Measurements from ENCODE around the gene RPS2. TPM values are rescaled to one million over a fixed set of nuclear protein-coding genes. Genes with fewer than 3 reads are reported as not detected.
"Not testable (repeated sequence)": the region's sequence is repeated elsewhere in the genome, so short reads cannot be mapped to it uniquely, and the experiment has no call there.

The RPS2 gene
- total RNA-seq, 1 donor from 2014 or later: 2,856 TPM

DNA sequence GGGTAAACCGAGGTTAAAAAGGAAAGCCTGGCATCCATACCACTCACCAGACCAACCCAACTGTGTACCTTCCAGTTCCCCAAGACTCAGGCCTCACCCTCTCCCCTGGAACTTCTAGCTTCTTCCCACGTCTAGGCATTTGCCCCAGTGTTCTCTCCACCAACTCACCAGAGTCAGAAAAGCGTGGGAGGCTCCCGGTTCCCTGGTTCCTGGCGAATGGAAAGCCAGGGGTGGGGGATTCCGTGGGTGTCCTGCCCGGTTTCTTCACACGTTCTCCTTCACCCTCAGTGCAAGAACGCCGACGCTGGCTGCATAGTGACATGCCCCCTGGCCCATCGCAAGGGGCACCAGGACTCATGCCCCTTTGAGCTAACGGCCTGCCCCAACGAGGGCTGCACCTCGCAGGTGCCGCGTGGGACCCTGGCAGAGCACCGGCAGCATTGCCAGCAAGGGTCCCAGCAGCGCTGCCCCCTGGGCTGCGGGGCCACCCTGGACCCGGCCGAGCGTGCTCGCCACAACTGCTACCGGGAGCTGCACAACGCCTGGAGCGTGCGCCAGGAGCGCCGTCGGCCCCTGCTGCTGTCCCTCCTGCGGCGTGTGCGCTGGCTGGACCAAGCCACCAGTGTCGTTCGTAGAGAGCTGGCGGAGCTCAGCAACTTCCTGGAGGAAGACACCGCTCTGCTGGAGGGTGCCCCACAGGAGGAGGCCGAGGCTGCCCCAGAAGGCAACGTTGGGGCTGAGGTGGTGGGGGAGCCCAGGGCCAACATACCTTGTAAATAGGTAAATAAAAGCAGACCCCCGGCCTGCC is 3.7 kb upstream of the RPS2 start:
- intact Hi-C loops (cut with micrococcal nuclease): no loop called here

- intact Hi-C loops (cut with micrococcal nuclease): no loop called here
Measured at GRCh38 chr16:1966460-1966859, 1.8 kb upstream of the RPS2 start, which contains the start of gene RNF151. Gene RNF151 (plus strand): TSS chr16:1966856. CDS start chr16:1966882, 26 bp downstream.

- intact Hi-C loops (cut with micrococcal nuclease): loop anchor here (2.0 kb wide), 2 partner anchors 23 to 25 kb away; partner anchors contain the start of gene MSRB1
Measured at GRCh38 chr16:1965396-1966001, 873 bp upstream of the RPS2 start.

DNA sequence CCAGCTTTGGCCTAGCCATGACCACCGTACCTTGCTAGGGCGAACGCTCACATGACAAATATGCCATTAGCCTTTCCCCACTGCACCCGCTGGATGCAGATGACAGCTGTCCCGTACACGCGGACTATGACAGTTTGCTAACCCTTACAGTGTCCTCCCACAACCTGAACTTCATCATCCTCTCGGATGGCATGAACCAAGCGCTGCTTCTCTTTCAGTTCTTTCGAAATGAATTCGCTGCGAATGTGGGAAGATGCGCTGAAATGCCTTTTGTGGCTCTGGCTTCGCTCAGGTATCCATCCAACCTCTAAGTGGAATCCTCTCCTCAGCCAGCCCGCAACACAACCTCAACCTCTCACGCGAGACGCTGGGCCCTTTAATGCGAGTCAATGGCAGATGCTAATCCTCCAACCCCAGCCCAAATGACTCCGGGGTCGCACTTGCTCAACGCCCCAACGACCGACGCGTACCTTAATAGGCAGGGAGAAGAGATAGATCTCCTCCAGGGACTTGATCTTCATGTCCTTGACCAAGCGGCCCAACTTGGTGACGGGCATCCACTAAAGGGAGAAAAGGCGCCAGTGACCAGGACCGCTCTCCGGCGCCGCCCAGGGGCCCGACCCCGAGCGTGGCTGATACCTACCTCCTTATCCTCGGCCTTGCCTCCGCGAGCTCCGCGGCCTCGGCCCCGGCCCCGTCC is 670 bp downstream of the RPS2 start:
- intact Hi-C loops (cut with micrococcal nuclease): loop anchor here (1.0 to 2.0 kb wide), 3 partner anchors 8 to 27 kb away; partner anchors contain the start of genes MSRB1 and TBL3

GRCh38 chr16:1962161-1963153 is 2.2 kb downstream of the RPS2 start:
- intact Hi-C loops (cut with micrococcal nuclease): not testable (repeated sequence)

DNA sequence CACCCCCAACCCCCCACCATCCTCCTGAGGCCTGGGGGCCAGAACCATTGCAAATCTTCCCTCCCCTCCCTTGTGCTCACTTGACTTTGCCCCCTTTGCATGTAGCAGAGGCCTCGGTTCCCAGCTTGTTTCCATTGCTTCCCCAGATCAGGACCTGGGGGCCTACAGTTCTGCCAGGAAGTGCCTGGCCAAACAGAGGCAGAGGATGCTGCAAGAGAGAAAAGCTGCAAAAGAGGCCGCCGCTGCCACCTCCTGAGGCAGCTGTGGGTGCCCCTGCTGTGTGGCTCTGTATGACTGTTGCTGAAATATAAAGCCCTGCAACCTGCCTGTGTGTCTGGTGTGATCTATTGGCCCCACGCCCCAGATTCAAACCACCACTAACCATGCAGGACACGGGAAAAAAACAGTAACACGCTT is 3.0 kb downstream of the RPS2 start:
- intact Hi-C loops (cut with micrococcal nuclease): no loop called here

- intact Hi-C loops (cut with micrococcal nuclease): no loop called here
Measured at GRCh38 chr16:1960665-1961630, 3.7 kb downstream of the RPS2 start.

- intact Hi-C loops (cut with micrococcal nuclease): loop anchor here (1.0 to 5.0 kb wide), 2 partner anchors 16 to 187 kb away; partner anchors contain the start of genes EME2, MRPS34, MSRB1 and NME3
Measured at GRCh38 chr16:1959269-1960039, 5.2 kb downstream of the RPS2 start, which contains the start of gene NDUFB10. Gene NDUFB10 (plus strand): TSS chr16:1959538. CDS start chr16:1959625, 87 bp downstream.

- intact Hi-C loops (cut with micrococcal nuclease): loop anchor here (1.0 to 5.0 kb wide), 2 partner anchors 15 to 186 kb away; partner anchors contain the start of genes EME2, MRPS34, MSRB1 and NME3
Measured at GRCh38 chr16:1958715-1959268, 5.8 kb downstream of the RPS2 start.

- intact Hi-C loops (cut with micrococcal nuclease): loop anchor here (5.0 kb wide), 1 partner anchor 186 kb away; the partner anchor contains the start of genes EME2, MRPS34 and NME3
Measured at GRCh38 chr16:1958143-1958491, 6.5 kb downstream of the RPS2 start.

DNA sequence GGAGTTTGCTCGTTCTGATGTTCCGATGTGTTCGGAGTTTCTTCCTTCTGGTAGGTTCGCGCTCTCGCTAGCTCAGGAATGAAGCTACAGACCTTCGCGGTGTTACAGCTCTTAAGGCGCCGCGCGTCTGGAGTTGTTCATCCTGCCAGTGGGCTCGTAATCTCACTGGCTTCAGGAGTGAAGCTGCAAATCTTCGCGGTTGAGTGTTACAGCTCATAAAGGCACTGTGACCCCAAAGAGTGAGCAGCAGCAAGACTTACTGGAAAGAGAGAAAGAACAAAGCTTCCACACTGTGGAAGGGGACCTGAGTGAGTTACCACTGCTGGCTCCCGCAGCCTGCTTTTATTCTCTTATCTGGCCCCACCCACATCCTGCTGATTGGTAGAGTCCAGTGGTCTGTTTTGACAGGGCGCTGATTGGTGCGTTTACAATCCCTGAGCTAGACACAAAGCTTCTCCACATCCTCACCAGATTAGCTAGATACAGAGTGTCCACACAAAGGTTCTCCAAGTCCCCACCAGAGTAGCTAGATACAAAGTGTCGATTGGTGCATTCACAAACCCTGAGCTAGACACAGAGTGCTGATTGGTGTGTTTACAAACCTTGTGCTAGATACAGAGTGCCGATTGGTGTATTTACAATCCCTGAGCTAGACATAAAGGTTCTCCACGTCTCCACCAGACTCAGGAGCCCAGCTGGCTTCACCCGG is 7.0 kb downstream of the RPS2 start:
- intact Hi-C loops (cut with micrococcal nuclease): loop anchor here (5.0 kb wide), 1 partner anchor 185 kb away; the partner anchor contains the start of genes EME2, MRPS34 and NME3

DNA sequence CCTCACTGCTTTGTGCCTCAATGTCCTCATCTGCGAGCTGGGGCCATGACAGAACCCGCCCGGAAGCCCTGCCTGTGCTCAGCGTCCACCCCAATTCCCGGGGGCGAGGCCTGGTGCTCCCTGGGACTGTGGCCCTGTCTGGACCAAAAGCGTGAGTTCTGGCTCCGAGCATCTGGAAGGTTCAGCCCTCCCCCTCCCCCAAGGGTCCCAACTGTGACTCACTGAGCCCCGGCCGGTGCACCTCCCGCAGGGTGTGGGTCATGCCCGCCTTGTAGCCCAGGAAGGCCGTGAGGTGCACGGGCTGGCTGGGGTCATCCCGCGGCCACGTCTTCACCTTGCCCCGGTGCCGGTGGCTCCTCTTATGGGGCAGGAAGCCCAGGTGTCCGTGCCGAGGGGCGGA is 10.9 kb downstream of the RPS2 start:
- intact Hi-C loops (cut with micrococcal nuclease): no loop called here

DNA sequence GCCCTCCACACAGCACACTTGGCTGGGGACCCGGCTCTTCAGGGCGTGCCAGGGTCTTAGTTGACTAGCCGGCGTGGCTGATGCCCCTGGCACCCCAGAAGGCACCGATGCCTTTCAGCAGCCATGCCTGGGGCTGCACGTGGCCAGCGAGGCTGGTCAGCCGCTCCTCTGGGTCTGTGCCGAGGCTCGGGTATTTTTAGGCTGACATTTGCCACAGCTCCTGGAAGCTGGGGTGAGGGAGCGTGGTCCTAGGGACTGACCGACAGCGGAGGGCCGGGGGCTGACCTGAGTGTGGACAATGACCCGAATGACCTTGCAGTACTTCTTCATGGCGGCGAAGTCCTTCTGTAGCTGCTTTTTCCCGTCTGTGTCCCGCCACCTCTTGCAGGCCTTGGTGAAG is 14.1 kb downstream of the RPS2 start:
- intact Hi-C loops (cut with micrococcal nuclease): no loop called here

- intact Hi-C loops (cut with micrococcal nuclease): no loop called here
Measured at GRCh38 chr16:1950047-1950446, 14.6 kb downstream of the RPS2 start.

DNA sequence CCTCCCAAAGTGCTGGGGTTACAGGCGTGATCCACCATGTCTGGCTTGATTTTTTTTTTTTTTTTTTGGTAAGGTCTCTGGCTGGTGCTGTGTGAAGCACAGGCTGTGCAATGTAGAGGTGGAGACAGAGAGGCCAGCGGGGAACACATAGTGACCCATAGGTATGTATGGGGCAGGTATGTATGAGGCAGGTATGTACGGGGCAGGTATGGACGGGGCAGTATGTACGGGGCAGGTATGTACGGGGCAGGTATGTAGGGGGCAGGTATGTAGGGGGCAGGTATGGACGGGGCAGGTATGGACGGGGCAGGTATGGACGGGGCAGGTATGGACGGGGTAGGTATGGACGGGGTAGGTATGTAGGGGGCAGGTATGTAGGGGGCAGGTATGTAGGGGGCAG is 15.1 kb downstream of the RPS2 start:
- intact Hi-C loops (cut with micrococcal nuclease): no loop called here

GRCh38 chr16:1947369-1947670 is 17.3 kb downstream of the RPS2 start:
- intact Hi-C loops (cut with micrococcal nuclease): no loop called here

DNA sequence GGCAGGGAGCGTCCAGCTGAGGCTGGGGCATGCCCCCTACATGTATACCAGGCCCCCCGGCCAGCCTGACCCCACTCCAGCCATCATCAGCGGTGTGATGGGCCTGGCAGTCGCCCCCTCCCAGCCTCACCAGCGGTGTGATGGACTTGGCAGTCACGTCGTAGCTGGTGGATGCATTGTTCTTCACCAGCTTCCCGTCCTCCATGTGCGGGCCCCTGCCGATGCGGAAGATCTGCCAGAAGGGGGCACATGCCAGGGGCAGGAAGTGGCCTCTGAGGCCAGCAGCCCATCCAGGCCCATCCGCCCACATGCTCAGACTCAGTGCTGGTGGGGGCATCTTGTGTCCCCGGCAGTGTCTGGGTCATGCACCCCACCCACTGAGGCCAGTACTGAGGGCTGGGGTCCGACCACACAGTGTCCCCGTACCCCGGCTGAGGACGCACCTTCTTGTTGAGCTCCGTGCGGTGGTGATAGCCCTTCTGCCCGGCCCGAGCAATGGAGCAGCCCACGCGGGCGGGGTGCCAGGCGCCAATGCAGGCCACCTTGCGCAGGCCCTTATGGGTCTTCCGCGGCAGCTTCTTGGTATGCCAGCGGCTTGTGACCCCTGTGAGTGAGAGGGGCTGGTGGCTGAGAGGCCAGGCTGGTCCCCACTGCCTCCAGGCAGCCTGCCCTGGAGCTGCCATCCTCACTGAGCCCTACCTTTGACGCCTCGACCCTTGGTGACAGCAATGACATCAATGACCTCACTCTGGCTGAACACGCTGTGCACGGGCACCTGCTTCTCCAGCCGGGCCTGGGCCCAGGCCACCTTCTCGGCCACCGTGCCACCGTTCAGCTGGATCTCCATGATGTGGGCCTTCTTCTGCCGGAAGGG is 17.9 kb downstream of the RPS2 start:
- intact Hi-C loops (cut with micrococcal nuclease): no loop called here
